GM21737 (cell line): ENCODE data around the gene NFIA.

Experiments used
- ATAC-seq: cut with Tn5 transposase; IDR thresholded peaks from one replicate; pipeline ENCODE4 v1.9.1; 2021; ENCODE audit warnings: mild to moderate bottlenecking, moderate library complexity; ENCODE audit not compliant: unreplicated experiment

NFIA gene

DNA sequence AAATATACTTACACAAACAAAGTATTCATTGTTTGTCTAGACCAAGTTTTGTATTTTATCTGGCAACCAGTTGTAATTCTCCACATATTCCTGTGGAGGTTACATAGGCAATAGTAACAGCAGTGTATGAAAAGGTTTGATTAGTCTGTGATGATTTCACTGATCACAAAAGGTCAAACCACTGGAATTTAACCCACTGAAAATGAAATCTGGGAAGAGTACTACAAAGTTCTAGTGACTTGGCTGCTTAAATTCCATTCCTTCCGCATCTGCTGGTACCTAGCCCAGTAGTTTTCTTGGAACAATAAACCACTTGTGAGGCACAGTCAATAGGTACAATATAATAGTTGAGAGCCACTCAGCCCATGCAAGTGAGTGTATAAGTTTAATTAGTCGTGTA is 205.4 kb downstream of the NFIA start:
- ATAC-seq = no peak

DNA sequence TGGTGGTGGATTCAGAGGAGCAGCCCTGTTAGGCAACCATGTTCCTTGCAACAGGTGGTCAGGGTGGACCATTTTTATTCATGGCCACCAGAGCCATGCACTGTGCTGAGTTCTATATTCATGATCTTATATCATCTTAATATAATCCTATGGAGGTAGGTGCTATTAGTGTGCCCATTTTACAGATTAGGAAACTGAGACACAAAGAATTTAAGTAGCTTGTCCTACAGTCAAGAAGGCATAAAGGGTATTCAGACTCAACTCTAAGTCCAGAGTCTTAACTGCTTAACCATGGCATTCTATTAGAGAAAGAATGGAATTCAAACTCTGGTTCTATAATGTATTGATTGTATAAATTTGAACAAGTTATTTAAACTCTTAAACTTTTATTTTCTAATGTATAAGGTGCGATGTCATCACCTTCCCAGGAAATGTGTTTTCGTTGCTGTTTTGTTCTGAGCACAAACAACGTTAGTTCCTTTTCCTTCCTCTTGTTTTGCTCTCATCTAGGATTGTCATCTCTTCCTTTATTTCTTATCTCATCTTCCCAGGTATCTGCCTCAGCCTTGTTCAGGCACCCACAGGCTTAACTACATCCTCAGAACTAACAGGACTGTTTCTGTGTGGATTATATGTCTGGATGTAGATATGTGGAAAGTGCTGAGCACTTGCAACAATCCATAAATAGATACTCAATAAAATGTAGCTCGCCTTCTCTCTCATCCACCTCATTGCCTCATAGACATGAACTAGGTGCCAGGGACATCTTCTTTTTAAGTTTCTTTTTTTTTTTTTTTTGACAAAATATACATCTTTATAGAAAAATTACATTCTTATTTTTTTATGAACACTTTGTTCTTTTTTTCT is 207.1 kb downstream of the NFIA start:
- ATAC-seq = no peak

DNA sequence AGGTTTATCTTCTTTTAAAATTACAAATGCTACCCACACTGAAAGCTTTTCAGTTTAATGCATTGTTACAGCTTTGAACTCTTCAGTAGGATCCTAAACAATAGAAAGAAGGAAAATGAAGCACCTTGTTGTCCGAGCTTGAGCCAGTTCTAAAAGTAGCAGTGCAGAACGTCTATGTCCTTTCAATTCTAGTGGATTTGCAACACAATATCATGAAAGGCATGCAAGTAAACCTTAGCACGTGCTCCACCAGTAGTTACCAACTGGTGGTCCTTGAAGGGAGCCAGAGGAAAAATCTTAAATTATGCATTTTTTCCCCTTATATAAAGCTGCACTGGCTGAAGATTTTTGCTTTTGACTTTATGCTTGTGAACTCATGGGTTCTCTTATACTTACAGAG is 208.2 kb downstream of the NFIA start:
- no peak for ATAC-seq

DNA sequence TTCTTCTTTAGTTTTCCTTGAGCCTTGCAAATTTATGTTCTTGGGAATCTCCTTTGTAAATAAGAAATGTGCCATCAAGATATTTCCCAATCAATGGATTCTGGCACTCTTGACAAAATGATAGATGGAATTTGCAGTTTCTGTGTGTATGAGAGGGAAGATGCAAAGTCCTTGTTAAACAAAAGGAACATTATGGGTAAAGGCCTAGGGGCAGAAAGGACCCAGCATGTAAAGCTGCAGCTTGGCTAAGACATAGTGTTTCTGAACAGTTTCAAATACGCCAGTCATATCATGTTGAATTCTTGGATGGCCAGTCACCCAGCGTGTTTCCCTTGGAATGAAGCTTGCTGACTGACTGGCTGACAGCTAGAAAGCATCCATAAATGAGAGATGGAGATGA is 210.8 kb downstream of the NFIA start:
- ATAC-seq = no peak

GRCh38 chr1:61293986-61294504 is 211.7 kb downstream of the NFIA start:
- no peak for ATAC-seq

DNA sequence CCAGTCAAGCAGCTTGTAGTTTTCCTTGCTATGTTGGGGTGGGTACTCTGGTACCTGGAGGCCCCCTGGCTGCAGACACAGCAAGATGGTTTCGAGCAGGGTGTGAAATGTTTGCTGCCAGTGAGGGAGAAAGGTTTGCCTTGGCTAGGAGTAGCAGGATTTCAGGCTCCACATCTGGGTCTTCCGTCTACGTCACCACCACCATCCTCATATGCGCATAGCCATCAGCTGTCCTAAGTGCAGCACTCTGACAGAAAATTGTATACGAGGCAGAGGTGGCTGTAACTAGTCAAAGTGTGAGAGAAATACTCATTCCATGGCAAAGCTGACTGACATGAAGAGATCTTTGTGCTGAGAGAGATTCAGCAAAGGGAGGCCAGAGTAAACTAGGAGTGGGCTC is 212.6 kb downstream of the NFIA start:
- ATAC-seq = no peak

- no peak for ATAC-seq
Observed at GRCh38 chr1:61295818-61296537, 213.6 kb downstream of the NFIA start.

DNA sequence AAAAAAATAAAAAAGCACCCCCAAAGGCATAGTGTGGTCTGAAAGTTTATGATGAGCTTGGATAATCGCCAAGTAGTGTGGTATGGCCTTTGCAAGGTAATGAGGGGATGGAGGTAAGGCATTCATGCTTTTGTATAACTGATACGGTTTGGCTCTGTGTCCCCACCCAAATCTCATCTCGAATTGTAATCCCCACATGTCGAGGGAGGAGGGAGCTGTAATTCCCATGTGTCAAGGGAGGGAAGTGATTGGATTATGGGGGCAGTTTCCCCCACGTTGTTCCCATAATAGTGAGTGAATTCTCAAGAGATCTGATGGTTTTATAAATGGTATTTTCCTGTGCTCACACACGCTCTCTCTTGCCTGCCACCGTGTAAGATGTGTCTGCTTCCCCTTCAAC is 215.5 kb downstream of the NFIA start:
- ATAC-seq = no peak

- ATAC-seq = no peak
Observed at GRCh38 chr1:61299463-61299862, 217.1 kb downstream of the NFIA start.

DNA sequence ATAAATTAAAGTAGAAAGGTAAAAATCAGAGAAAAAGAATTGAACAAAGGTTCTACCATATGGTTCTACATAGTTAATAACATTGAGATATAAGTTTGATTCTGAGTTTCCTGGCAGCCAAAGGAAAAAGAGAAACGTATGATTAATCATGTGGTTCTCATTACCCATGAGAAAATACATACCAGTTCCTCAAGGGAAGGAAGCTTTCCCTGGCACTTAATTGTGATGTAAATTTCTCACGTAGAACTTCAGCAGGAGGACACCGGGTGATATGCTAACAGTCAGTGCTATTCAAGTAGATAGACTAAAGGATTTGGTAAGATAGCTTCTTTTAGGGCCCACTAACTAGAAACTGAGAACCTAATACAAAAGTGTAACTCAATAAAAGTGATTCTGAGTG is 218.5 kb downstream of the NFIA start:
- no peak for ATAC-seq

DNA sequence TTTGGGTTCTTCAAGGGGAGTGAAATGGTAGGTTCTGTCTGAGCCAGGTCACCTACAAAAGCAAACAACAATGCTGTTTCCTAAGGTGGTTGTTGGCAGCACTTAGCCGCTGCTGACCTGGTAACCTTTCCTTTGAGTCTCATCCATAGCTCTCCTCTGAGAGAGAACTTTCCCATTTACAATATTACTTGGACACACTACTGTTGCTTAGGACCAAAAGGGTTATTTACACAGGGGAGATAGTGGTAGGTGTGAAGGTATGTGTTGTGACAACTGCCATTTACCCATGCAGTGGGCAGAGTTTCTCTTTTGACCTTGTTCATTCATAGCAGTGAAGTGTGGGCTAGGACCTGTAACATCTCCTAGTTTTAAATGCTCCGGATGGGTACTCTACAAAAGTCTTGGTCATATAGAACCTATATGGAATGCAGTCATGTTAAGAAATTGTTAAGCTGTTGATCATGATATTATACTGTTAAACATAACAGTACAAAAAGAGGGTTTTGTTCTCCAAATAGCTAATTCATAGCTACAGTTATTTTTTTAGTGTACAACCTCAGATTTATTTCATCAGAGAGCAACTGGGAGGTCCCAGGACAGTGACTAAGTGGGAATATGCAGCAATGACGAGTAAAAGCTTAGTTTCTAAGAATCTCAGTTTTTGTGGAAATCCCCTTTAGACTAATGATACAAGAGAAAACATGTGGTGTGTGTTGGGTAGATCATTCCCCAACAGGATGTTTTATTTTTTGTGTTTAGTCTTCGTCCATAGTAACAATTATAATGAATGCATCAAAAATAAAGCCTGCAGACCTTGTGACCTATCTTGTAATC is 219.7 kb downstream of the NFIA start:
- no peak for ATAC-seq

- no peak for ATAC-seq
Observed at GRCh38 chr1:61307422-61308142, 225.2 kb downstream of the NFIA start.

GRCh38 chr1:61310057-61310456 is 227.7 kb downstream of the NFIA start:
- ATAC-seq = no peak

GRCh38 chr1:61310538-61310937 is 228.2 kb downstream of the NFIA start:
- no peak for ATAC-seq

DNA sequence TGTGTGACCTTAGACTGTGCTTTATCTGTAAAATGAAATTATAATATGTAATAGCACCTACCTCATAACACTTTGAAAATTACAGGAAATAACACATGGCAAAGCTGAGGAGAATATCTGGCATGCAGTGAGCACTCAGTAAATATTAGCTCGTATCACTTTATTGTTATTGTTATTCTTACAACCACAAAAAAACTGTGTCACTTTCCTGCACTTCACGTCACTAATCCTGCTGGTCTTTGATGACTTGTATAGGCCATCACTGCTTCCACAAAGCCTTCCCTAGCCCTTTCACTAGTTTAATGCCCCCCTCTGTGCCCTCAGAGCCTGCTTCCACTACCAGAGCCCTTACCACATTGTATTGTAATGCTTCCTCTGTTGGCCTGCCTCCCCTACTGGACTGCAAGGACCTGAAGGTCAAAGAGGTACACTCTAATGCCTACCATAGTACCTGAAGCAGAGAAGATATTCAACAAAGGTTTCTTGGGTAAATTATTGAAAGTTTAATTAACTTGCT is 231.6 kb downstream of the NFIA start:
- ATAC-seq = no peak

DNA sequence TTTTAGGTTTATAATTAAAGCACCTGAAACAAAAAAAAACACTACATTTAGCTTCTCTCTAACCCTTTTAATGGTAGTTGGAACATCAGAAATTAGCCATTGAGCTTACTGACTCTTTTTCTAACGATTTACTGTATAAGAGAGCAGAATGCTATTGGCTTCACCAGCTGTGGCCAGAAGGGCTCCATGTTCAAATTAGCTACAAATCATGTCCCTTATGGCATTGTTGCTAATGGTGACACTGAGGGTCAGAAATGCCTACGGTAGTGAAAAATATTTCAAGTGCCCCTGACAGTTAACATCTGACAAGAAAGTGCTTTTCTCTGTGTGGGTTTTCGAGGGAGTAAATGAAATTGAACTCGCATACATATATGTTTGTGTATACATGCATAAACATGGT is 232.7 kb downstream of the NFIA start:
- no peak for ATAC-seq

DNA sequence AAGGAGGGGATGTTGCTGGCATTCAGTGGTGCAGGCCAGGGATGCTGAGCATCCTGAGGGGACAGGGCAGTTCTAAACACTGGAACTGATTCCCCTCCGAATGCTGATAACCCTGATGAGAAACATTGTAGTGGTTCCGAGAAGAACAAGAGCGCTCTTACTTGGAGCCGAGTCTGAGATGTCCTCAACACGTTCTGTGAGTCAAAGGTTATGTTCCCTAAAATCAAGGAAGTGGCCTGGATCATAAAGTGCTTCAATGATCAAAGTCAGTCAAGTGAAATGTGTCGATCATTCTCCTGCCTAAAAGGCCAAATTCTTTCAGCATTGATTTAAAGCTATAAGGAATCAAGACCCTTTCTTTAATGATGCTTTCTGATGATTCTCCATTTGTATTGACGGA is 234.1 kb downstream of the NFIA start:
- ATAC-seq = no peak

DNA sequence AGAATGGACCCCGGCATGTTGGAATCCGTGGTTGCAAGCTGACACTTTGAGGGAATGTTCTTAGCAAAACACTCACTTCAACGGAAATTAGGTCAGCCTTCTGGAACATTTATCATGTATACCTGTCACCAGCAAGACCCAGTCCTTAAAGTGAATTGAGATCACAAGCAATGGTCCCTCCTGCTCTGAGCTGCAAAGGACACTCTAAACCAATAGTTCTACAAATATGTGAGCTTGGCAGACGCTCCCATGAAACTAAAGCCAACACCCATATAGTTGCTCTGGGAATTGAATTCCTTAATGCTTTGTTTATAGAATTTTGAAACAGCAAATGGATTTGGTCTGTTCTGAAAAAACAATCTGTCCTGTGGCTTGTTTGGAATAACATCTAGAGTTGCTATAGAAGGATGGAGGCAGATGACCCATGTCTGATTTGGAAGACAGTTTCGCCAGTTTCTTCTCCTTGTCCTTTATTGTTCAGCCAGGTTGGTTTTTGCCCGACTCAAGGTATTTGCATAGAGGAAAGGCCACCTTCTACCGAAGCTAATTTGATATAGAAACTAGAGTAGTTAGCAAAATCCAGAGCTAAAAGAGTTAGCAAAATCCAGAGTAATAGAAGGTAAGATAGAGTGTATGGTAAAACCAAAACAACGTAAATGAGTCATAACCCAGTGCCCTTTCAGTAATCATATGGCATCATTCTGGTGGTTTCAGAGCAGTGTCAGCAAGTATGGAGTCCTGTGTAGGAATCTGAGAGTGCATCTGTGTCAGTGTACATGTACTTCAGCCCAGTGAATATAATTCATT is 236.2 kb downstream of the NFIA start:
- peak; percentile 99 for ATAC-seq

DNA sequence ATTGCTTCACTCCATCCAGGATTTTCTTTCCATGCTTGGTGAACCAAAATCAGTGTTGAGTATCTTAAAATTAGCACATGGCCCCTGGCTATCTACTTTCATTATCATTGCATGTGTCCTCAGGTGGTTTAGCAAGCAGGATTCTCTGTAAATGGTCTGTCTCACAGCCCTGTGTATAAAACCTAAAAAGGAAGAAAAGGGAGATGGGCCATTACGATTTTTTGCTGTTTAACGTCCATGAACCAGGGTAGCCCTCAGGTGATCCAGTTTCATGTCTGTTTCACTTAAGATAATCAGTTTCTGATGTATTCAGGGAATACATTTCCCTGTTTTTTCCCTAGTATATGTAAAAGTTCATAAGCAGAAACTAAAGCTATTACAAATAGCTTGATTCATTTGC is 238.2 kb downstream of the NFIA start:
- no peak for ATAC-seq
